Brain microvascular endothelial cell (primary cell): ENCODE results near the gene GKAP1.
"Not testable (repeated sequence)": the region's sequence is repeated elsewhere in the genome, so short reads cannot be mapped to it uniquely, and the experiment has no call there.

Experiments used
- DNase-seq: peaks from one replicate; pipeline ENCODE4 v3.0.0-alpha.2; 2020
- H3K27ac ChIP-seq: fragments of 250-450 bp; sonication (Bioruptor Pico); 2 replicates; pipeline ENCODE4 v1.5.1; 2020; ENCODE audit warnings: mild to moderate bottlenecking, moderate library complexity
- H3K27me3 ChIP-seq: fragments of 250-450 bp; sonication (Bioruptor Pico); replicated peaks from 2 replicates; pipeline ENCODE4 v1.5.1; 2020; ENCODE audit warnings: mild to moderate bottlenecking
- H3K36me3 ChIP-seq: fragments of 250-450 bp; sonication (Bioruptor Pico); replicated peaks from 2 replicates; pipeline ENCODE4 v1.5.1; 2020; ENCODE audit warnings: mild to moderate bottlenecking
- H3K4me3 ChIP-seq: 2 replicates; pipeline ENCODE4 v1.5.1; 2011; ENCODE audit warnings: low read depth, mild to moderate bottlenecking, control low read depth, low read length, moderate library complexity
- in situ Hi-C: cut with HindIII; loops from 2 replicates; pipeline ENCODE4 v1.10.0; 2017; ENCODE audit warnings: low sequenced_read_pairs, low pct_ligation_motif_present
- TF ChIP-seq, protein P1 (sequence below): IDR thresholded peaks from 2 replicates; pipeline ENCODE4 v1.5.1; 2011; ENCODE audit warnings: low read depth, mild to moderate bottlenecking, moderate library complexity, low read length, control low read depth, inconsistent platforms; ENCODE audit errors: missing control alignments

GKAP1 gene

DNA sequence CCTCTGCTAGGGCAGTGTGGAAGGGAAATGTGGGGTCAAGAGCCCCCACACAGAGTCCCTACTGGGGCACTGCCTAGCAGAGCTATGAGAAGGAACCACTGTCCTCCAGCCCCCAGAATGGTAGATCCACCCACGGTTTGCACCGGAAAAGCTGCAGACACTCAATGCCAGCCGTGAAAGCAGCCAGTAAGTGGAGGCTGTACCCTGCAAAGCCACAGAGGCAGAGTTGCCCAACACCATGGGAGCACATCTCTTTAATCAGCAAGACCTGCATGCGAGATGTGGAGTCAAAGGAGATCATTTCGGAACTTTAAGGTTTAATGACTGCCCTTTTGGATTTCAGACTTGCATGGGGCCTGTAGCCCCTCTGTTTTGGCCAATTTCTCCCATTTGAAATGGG is 52.2 kb downstream of the GKAP1 start:
- H3K27ac ChIP-seq = no peak overlapping the region
- DNase-seq = no peak
- in situ Hi-C loops = no loop called here
- H3K27me3 ChIP-seq = no peaks in the 10 kb centered on the region
- TF ChIP-seq, protein P1, sequence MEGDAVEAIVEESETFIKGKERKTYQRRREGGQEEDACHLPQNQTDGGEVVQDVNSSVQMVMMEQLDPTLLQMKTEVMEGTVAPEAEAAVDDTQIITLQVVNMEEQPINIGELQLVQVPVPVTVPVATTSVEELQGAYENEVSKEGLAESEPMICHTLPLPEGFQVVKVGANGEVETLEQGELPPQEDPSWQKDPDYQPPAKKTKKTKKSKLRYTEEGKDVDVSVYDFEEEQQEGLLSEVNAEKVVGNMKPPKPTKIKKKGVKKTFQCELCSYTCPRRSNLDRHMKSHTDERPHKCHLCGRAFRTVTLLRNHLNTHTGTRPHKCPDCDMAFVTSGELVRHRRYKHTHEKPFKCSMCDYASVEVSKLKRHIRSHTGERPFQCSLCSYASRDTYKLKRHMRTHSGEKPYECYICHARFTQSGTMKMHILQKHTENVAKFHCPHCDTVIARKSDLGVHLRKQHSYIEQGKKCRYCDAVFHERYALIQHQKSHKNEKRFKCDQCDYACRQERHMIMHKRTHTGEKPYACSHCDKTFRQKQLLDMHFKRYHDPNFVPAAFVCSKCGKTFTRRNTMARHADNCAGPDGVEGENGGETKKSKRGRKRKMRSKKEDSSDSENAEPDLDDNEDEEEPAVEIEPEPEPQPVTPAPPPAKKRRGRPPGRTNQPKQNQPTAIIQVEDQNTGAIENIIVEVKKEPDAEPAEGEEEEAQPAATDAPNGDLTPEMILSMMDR = no peak
- no peak overlapping the region for H3K4me3 ChIP-seq
- no peaks in the 10 kb centered on the region for H3K36me3 ChIP-seq

- H3K4me3 ChIP-seq = no peak overlapping the region
- no peaks in the 10 kb centered on the region for H3K36me3 ChIP-seq
- H3K27me3 ChIP-seq = no peaks in the 10 kb centered on the region
- no peak overlapping the region for H3K27ac ChIP-seq
- in situ Hi-C loops = no loop called here
- no peak for DNase-seq
- TF ChIP-seq, protein P1 = no peak
These were observed 63.1 kb downstream of the GKAP1 start for GRCh38 chr9:83754383-83754977.

DNA sequence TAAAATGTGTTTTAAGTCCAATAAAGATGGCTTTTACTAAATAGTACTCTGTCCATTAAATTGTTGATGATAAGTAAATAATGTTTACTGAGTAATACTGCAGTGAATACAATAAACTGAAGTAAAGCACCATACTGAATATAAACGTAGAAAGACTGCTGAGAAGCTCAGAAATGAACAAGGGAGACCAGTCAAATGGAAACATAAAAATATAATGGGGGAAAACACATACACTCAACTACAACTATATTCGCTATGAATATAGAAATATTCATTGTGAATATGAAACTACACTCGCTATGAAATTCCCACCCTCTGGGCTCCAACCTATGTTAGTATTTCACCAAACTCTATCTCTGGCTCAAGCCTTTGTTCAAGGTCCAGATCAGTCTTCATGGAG is 67.9 kb downstream of the GKAP1 start:
- in situ Hi-C loops = no loop called here
- TF ChIP-seq, protein P1 = no peak
- Histone ChIP-seq H3K36me3 (no peaks in the 10 kb centered on the region), H3K27ac (no peak overlapping the region), H3K4me3 (no peak overlapping the region), H3K27me3 (no peaks in the 10 kb centered on the region)
- DNase-seq = no peak

- in situ Hi-C loops = no loop called here
- H3K27ac ChIP-seq = no peak overlapping the region
- DNase-seq = no peak
- no peak overlapping the region for H3K4me3 ChIP-seq
- TF ChIP-seq, protein P1 = no peak
- H3K27me3 ChIP-seq = no peaks in the 10 kb centered on the region
- no peaks in the 10 kb centered on the region for H3K36me3 ChIP-seq
These were observed 73.4 kb downstream of the GKAP1 start for GRCh38 chr9:83744206-83744605.

DNA sequence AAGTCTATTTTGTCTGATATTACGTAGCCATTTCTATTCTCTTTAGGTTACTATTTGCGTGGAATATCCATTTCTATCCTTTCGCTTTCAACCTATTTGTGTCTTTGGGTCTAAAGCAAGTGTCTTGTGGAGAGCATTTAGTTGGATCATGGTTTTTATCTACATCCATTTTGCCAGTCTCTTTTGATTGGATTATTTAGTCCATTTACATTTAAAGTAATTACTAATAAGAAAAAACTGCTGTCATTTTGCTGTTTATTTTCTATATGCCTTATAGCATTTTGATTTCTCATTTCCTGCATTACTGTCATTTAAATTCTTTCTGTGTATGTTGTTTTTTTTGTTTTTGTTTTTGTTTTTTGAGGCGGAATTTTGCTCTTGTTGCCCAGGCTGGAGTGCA is 83.8 kb downstream of the GKAP1 start:
- Histone ChIP-seq H3K27ac (no peak overlapping the region), H3K36me3 (no peaks in the 10 kb centered on the region), H3K27me3 (no peaks in the 10 kb centered on the region), H3K4me3 (no peak overlapping the region)
- DNase-seq = no peak
- in situ Hi-C loops = no loop called here
- TF ChIP-seq, protein P1 = no peak

- DNase-seq, H3K36me3 ChIP-seq, H3K27ac ChIP-seq, H3K4me3 ChIP-seq, in situ Hi-C loops, H3K27me3 ChIP-seq: not testable (repeated sequence)
These were observed 88.8 kb downstream of the GKAP1 start for GRCh38 chr9:83728591-83729368.
